ENCODE measurements around the gene TGFBR2.

DNA sequence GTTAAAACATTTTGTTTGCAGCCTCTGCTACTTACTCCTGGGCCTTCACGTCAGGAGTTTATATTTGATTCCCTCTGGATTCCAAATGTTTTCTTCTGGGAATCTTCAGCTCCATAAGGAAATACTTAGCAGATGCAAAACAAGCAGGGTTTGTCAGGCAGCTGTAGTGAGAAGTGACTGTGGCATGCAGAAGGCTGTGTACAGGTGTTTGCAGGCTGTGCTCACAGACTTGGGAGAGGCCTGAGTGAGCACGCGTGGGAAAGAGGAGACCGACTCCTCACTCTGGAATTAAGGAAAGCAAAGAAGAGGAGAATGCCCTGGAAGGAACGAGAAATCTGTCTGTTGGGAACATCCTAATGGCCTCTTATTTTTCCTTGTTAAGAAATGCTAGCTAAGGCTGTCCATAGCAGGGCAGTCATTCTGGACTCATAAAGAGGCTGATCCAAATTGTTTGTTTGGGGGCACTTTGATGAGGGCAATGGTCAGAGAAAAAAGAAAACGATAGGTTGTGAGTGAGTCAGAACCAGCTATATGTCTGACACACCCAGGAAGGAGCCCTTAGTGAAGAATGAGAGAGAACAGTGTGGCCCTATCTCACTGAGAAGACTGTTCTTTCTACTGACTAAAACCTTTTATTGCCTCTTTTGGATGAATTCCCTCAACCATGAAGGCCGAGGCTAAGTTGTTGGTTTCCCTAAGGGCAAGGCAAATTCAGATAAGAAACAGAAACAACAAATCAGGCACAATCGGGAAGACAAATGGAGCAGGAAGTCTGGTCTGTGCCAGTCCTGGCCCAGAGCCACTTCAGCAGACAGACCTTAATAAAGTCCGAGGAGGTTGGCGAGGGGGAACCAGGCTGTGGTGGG is 82.6 kb downstream of the TGFBR2 start:
- TF ChIP-seq, protein P1, sequence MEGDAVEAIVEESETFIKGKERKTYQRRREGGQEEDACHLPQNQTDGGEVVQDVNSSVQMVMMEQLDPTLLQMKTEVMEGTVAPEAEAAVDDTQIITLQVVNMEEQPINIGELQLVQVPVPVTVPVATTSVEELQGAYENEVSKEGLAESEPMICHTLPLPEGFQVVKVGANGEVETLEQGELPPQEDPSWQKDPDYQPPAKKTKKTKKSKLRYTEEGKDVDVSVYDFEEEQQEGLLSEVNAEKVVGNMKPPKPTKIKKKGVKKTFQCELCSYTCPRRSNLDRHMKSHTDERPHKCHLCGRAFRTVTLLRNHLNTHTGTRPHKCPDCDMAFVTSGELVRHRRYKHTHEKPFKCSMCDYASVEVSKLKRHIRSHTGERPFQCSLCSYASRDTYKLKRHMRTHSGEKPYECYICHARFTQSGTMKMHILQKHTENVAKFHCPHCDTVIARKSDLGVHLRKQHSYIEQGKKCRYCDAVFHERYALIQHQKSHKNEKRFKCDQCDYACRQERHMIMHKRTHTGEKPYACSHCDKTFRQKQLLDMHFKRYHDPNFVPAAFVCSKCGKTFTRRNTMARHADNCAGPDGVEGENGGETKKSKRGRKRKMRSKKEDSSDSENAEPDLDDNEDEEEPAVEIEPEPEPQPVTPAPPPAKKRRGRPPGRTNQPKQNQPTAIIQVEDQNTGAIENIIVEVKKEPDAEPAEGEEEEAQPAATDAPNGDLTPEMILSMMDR (IDR thresholded peaks at IDR 0.05; ENCODE audit: insufficient read depth, low read length), result no peak
- no peak for TF ChIP-seq POLR2AphosphoS5 (IDR thresholded peaks at IDR 0.05; ENCODE audit: low read depth)
- TF ChIP-seq, protein P2, sequence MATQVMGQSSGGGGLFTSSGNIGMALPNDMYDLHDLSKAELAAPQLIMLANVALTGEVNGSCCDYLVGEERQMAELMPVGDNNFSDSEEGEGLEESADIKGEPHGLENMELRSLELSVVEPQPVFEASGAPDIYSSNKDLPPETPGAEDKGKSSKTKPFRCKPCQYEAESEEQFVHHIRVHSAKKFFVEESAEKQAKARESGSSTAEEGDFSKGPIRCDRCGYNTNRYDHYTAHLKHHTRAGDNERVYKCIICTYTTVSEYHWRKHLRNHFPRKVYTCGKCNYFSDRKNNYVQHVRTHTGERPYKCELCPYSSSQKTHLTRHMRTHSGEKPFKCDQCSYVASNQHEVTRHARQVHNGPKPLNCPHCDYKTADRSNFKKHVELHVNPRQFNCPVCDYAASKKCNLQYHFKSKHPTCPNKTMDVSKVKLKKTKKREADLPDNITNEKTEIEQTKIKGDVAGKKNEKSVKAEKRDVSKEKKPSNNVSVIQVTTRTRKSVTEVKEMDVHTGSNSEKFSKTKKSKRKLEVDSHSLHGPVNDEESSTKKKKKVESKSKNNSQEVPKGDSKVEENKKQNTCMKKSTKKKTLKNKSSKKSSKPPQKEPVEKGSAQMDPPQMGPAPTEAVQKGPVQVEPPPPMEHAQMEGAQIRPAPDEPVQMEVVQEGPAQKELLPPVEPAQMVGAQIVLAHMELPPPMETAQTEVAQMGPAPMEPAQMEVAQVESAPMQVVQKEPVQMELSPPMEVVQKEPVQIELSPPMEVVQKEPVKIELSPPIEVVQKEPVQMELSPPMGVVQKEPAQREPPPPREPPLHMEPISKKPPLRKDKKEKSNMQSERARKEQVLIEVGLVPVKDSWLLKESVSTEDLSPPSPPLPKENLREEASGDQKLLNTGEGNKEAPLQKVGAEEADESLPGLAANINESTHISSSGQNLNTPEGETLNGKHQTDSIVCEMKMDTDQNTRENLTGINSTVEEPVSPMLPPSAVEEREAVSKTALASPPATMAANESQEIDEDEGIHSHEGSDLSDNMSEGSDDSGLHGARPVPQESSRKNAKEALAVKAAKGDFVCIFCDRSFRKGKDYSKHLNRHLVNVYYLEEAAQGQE (IDR thresholded peaks at IDR 0.05; ENCODE audit: insufficient replicate concordance, low read depth), result no peak

All from HL-60 (cell line).